Measurements from ENCODE around the gene DNAJC9.

Gene DNAJC9

DNA sequence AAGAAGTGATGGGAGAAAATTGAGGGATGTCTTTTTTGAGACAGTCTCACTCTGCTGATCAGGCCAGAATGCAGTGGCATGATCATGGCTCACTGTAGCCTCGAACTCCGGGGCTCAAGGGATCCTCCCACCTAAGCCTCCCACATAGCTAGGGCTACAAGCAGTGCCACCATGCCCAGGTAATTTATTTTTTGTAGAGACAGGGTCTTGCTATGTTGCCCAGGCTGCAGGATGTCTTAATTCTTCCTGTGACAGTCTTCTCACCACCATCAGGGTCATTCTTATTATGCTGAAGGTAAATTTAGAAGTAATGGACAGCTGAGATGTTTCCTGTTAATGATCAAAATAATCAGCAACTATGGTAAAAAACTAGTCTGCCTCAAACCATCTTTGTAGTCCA, 7.1 kb downstream of the DNAJC9 start:
- Histone ChIP-seq H3K27me3 (ENCODE audit: insufficient read depth, poor library complexity, severe bottlenecking) (no peaks in the 10 kb centered on the region), H3K4me3 (replicated peaks; ENCODE audit: insufficient read depth, low read length) (no peak overlapping the region), H3K27ac (replicated peaks) (no peak overlapping the region)
- no peak for DNase-seq (ENCODE audit: low read depth in 1 of 2, low spot score in 1 of 2)
- no peak for TF ChIP-seq SPI1 (IDR thresholded peaks at IDR 0.05; ENCODE audit: borderline replicate concordance, low read depth)
- TF ChIP-seq POLR2AphosphoS5 (IDR thresholded peaks at IDR 0.05; ENCODE audit: low read depth) = no peak
- TF ChIP-seq GABPA (IDR thresholded peaks at IDR 0.05; ENCODE audit: low read depth) = no peak
- no peak for TF ChIP-seq REST (IDR thresholded peaks at IDR 0.05; ENCODE audit: insufficient replicate concordance, low read depth)
- TF ChIP-seq, protein P1, sequence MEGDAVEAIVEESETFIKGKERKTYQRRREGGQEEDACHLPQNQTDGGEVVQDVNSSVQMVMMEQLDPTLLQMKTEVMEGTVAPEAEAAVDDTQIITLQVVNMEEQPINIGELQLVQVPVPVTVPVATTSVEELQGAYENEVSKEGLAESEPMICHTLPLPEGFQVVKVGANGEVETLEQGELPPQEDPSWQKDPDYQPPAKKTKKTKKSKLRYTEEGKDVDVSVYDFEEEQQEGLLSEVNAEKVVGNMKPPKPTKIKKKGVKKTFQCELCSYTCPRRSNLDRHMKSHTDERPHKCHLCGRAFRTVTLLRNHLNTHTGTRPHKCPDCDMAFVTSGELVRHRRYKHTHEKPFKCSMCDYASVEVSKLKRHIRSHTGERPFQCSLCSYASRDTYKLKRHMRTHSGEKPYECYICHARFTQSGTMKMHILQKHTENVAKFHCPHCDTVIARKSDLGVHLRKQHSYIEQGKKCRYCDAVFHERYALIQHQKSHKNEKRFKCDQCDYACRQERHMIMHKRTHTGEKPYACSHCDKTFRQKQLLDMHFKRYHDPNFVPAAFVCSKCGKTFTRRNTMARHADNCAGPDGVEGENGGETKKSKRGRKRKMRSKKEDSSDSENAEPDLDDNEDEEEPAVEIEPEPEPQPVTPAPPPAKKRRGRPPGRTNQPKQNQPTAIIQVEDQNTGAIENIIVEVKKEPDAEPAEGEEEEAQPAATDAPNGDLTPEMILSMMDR (IDR thresholded peaks at IDR 0.05; ENCODE audit: insufficient read depth, low read length) = no peak

GRCh38 chr10:73238990-73239566, 8.0 kb downstream of the DNAJC9 start:
- no peak for TF ChIP-seq GABPA (IDR thresholded peaks at IDR 0.05; ENCODE audit: low read depth)
- TF ChIP-seq, protein P1 (IDR thresholded peaks at IDR 0.05; ENCODE audit: insufficient read depth, low read length) = no peak
- no peak for TF ChIP-seq SPI1 (IDR thresholded peaks at IDR 0.05; ENCODE audit: borderline replicate concordance, low read depth)
- TF ChIP-seq POLR2AphosphoS5 (IDR thresholded peaks at IDR 0.05; ENCODE audit: low read depth) = no peak
- no peak for TF ChIP-seq REST (IDR thresholded peaks at IDR 0.05; ENCODE audit: insufficient replicate concordance, low read depth)
- no peak overlapping the region for H3K4me3 ChIP-seq (replicated peaks; ENCODE audit: insufficient read depth, low read length)
- DNase-seq (ENCODE audit: low read depth in 1 of 2, low spot score in 1 of 2) = no peak
- H3K27me3 ChIP-seq (ENCODE audit: insufficient read depth, poor library complexity, severe bottlenecking) = no peaks in the 10 kb centered on the region
- H3K27ac ChIP-seq (replicated peaks) = no peak overlapping the region

DNA sequence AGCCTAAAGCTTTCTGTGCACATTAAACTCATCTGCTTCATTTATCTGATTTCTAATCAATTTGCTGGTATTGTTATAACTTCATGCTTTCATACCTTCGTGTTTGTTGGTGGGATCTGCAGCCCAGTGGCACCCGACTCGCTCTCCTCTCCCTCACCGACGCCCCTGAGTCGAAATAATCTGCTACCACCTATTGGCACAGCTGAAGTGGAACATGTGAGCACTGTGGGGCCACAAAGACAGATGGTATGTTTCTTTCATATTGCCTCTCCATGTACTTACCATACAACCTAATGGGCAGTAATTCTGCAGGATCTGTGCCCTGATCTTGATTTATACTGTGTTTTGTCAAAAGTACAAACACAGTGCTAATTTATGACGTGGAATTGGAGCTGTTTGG, 12.4 kb downstream of the DNAJC9 start:
- DNase-seq (ENCODE audit: low read depth in 1 of 2, low spot score in 1 of 2) = no peak
- TF ChIP-seq, protein P1 (IDR thresholded peaks at IDR 0.05; ENCODE audit: insufficient read depth, low read length) = no peak
- TF ChIP-seq REST (IDR thresholded peaks at IDR 0.05; ENCODE audit: insufficient replicate concordance, low read depth) (no peak), POLR2AphosphoS5 (IDR thresholded peaks at IDR 0.05; ENCODE audit: low read depth) (no peak)
- Histone ChIP-seq H3K27me3 (ENCODE audit: insufficient read depth, poor library complexity, severe bottlenecking) (no peaks in the 10 kb centered on the region), H3K27ac (replicated peaks) (no peak overlapping the region), H3K4me3 (replicated peaks; ENCODE audit: insufficient read depth, low read length) (no peak overlapping the region)

All from HL-60 (cell line).